Caco-2 (cell line): ENCODE data around the gene BBC3. TPM values are rescaled to one million over a fixed set of nuclear protein-coding genes. Genes with fewer than 3 reads are reported as not detected.

Source experiments
- BruUV-seq: library from RNA; stranded (reverse); fragments of 400-500 nt; replicated peaks from 2 replicates; lab custom pipeline; 2021; lab: Mats Ljungman, UMichigan
- CTCF ChIA-PET: fragments of 300-600 bp; sonication (Branson Sonifier 250); formaldehyde crosslinking; loops from one replicate; lab custom pipeline; 2022; ENCODE audit warnings: antibody characterized with exemption; lab: Charles Lee
- POLR2A ChIA-PET: fragments of 300-600 bp; sonication (Branson Sonifier 250); formaldehyde crosslinking; loops from one replicate; lab custom pipeline; 2022; ENCODE audit warnings: antibody characterized with exemption; lab: Charles Lee
- DNase-seq, 2 experiments: peaks; one replicate each; pipeline versions ENCODE4 v3.0.0 to v3.0.0-alpha.2; 2020 to 2022
- H3K27me3 ChIP-seq: replicated peaks from 2 replicates; pipeline ENCODE4 v1.6.0; 2011; ENCODE audit warnings: low read length; ENCODE audit not compliant: control insufficient read depth, insufficient read depth
- H3K36me3 ChIP-seq: 2 replicates; pipeline ENCODE4 v1.5.1; 2011; ENCODE audit warnings: low read length; ENCODE audit not compliant: control insufficient read depth, insufficient read depth
- H3K4me1 ChIP-seq: fragments of 250-450 bp; sonication (Bioruptor Pico); 2 replicates; pipeline ENCODE4 v1.5.1; 2020; ENCODE audit warnings: mild to moderate bottlenecking
- H3K4me3 ChIP-seq: 2 replicates; pipeline ENCODE4 v1.5.1; 2011; ENCODE audit warnings: low read depth, mild to moderate bottlenecking, control low read depth, low read length
- H3K9me3 ChIP-seq: fragments of 250-450 bp; sonication (Bioruptor Pico); 2 replicates; pipeline ENCODE4 v1.5.1; 2020; ENCODE audit warnings: mild to moderate bottlenecking, moderate library complexity
- H3K27ac Mint-ChIP-seq: one replicate; pipeline ENCODE4 v1.8.0; 2022; ENCODE audit warnings: mixed read lengths; ENCODE audit not compliant: unreplicated experiment
- H3K27me3 Mint-ChIP-seq: one replicate; pipeline ENCODE4 v1.8.0; 2022; ENCODE audit warnings: mixed read lengths; ENCODE audit not compliant: insufficient read depth, unreplicated experiment
- H3K36me3 Mint-ChIP-seq: one replicate; pipeline ENCODE4 v1.8.0; 2022; ENCODE audit warnings: mild to moderate bottlenecking, mixed read lengths; ENCODE audit not compliant: insufficient read depth, unreplicated experiment
- H3K4me1 Mint-ChIP-seq: one replicate; pipeline ENCODE4 v1.8.0; 2022; ENCODE audit warnings: low read depth, mixed read lengths; ENCODE audit not compliant: unreplicated experiment
- H3K4me3 Mint-ChIP-seq: one replicate; pipeline ENCODE4 v1.8.0; 2022; ENCODE audit warnings: mild to moderate bottlenecking, moderate library complexity, mixed read lengths; ENCODE audit not compliant: unreplicated experiment
- H3K9me3 Mint-ChIP-seq: one replicate; pipeline ENCODE4 v1.8.0; 2022; ENCODE audit warnings: mixed read lengths; ENCODE audit not compliant: unreplicated experiment
- CTCF ChIP-seq, 2 experiments: fragments of 200-600 bp in 1 of 2; IDR thresholded peaks; 1 replicate in 1 of 2; 2 replicates in 1 of 2; pipeline versions ENCODE4 v1.5.1 to v1.8.0; 2011 to 2022; ENCODE audit warnings: antibody characterized with exemption in 1 of 2, control low read depth in 1 of 2, inconsistent platforms in 1 of 2, low read depth in 1 of 2, low read length in 1 of 2, mild to moderate bottlenecking in 1 of 2, moderate library complexity in 1 of 2; ENCODE audit not compliant: insufficient read depth in 1 of 2, severe bottlenecking in 1 of 2, unreplicated experiment in 1 of 2
- intact Hi-C: fragments of 100-400 bp; cut with micrococcal nuclease; formaldehyde crosslinking; loops from one replicate; pipeline ENCODE4 v1.10.0; 2022; ENCODE audit not compliant: unreplicated experiment
- total RNA-seq: library from RNA; stranded (reverse); gene quantifications from 2 replicates; pipeline ENCODE4 v1.2.3, GENCODE V29; 2022

BBC3 gene
- total RNA-seq, 1 experiment from 2014 or later: 10.5 TPM

GRCh38 chr19:47186446-47187334 lies 44.3 kb downstream of the BBC3 start:
- Histone ChIP-seq H3K9me3 (no peaks in the 10 kb centered on the region), H3K4me3 (no peak overlapping the region), H3K27me3 (no peaks in the 10 kb centered on the region), H3K36me3 (peaks cover 8% of the 10 kb centered on the region), H3K4me1 (peaks cover 24% of the 10 kb centered on the region)
- no peaks in the 10 kb centered on the region for H3K27me3 Mint-ChIP-seq
- H3K9me3 Mint-ChIP-seq: no peaks in the 10 kb centered on the region
- TF ChIP-seq CTCF (IDR thresholded peaks at IDR 0.05; ENCODE audit: insufficient read depth in 1 of 2, low read depth in 1 of 2, low read length in 1 of 2, severe bottlenecking in 1 of 2, unreplicated experiment in 1 of 2): no peak
- intact Hi-C loops: no loop called here
- H3K27ac Mint-ChIP-seq: peak overlapping the region; percentile 77
- ChIA-PET CTCF (interaction anchor here (0.6 kb wide), 1 partner anchor 24 kb away, joined by 3 read pairs; no protein-coding TSS in a partner anchor), POLR2A (interaction anchor here (0.9 kb wide), 1 partner anchor 39 kb away, joined by 5 read pairs; no protein-coding TSS in a partner anchor)
- peaks cover 90% of the 10 kb centered on the region for H3K36me3 Mint-ChIP-seq
- BruUV-seq: no TSS peak
- H3K4me1 Mint-ChIP-seq: peaks cover 37% of the 10 kb centered on the region
- H3K4me3 Mint-ChIP-seq: no peak overlapping the region
- DNase-seq: no peak

- intact Hi-C loops: no loop called here
- Histone ChIP-seq H3K4me1 (peaks cover 4% of the 10 kb centered on the region; the same call in 1 of the 2 replicates), H3K4me3 (no peak overlapping the region), H3K27me3 (no peaks in the 10 kb centered on the region), H3K36me3 (peaks cover 6% of the 10 kb centered on the region), H3K9me3 (no peaks in the 10 kb centered on the region)
- Mint-ChIP-seq H3K4me3 (no peak overlapping the region), H3K27me3 (no peaks in the 10 kb centered on the region), H3K9me3 (no peaks in the 10 kb centered on the region), H3K27ac (no peak overlapping the region), H3K36me3 (peaks cover 89% of the 10 kb centered on the region), H3K4me1 (peaks cover 22% of the 10 kb centered on the region)
- no peak for DNase-seq
- BruUV-seq: no TSS peak
- POLR2A ChIA-PET: no interaction called here
- TF ChIP-seq CTCF (IDR thresholded peaks at IDR 0.05; ENCODE audit: insufficient read depth in 1 of 2, low read depth in 1 of 2, low read length in 1 of 2, severe bottlenecking in 1 of 2, unreplicated experiment in 1 of 2): no peak
- CTCF ChIA-PET: interaction anchor here (1.5 kb wide), 1 partner anchor 60 kb away, joined by 4 read pairs; no protein-coding TSS in a partner anchor
These were observed 47.4 kb downstream of the BBC3 start for GRCh38 chr19:47183601-47184000.

GRCh38 chr19:47179653-47180310 lies 51.2 kb downstream of the BBC3 start:
- Histone ChIP-seq H3K36me3 (peaks cover 8% of the 10 kb centered on the region), H3K27me3 (no peaks in the 10 kb centered on the region), H3K4me3 (no peak overlapping the region), H3K4me1 (no peaks in the 10 kb centered on the region), H3K9me3 (no peaks in the 10 kb centered on the region)
- Mint-ChIP-seq H3K27me3 (no peaks in the 10 kb centered on the region), H3K4me1 (peaks cover 7% of the 10 kb centered on the region), H3K9me3 (no peaks in the 10 kb centered on the region), H3K4me3 (no peak overlapping the region), H3K27ac (peak overlapping the region; percentile 7), H3K36me3 (peaks cover 92% of the 10 kb centered on the region)
- TF ChIP-seq CTCF (IDR thresholded peaks at IDR 0.05; ENCODE audit: insufficient read depth in 1 of 2, low read depth in 1 of 2, low read length in 1 of 2, severe bottlenecking in 1 of 2, unreplicated experiment in 1 of 2): no peak
- CTCF ChIA-PET: no interaction called here
- intact Hi-C loops: no loop called here
- TSS peak; percentile 7 for BruUV-seq
- DNase-seq: no peak
- POLR2A ChIA-PET: no interaction called here
